GM21786 (cell line): ENCODE results near the gene PLEKHA1.

Source experiments
- ATAC-seq: cut with Tn5 transposase; IDR thresholded peaks from one replicate; pipeline ENCODE4 v1.9.1; 2021; ENCODE audit not compliant: unreplicated experiment

Gene PLEKHA1

DNA sequence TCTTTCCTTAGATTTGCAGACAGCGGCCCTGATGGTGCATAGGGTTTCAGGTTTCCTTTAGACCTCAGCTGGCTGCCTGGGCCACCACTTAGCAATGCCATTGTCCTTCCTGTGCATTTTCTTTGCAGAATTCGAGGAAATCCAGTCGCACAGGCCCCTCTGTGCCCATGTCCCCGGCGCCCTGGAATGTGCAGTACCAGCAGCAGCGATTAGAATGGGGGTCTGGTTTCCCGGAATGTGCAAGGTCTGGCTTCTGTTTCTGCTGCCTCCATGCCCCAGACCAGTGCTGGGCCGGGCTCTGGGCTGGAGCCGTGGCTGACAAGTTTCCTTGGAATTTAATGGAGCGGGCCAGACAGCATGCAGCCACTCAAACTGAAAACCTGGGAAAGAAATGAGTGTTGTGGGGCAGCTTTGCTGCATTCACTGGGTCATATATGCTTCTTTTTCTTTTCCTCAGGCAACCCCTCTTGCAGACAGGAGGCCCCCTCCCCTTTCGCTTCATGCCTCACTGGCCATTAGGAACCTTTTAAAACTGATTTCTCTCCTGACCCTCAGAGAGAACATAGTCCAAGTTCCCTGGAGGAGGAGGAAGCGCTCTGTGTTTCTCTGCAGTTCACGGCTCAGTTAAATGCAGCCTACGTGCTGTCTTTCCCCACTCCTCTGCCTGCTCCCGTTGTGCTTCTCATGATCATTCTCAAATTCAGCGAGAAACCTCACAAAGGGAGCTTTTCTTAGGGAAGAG lies 101.3 kb downstream of the PLEKHA1 start:
- no peak for ATAC-seq

DNA sequence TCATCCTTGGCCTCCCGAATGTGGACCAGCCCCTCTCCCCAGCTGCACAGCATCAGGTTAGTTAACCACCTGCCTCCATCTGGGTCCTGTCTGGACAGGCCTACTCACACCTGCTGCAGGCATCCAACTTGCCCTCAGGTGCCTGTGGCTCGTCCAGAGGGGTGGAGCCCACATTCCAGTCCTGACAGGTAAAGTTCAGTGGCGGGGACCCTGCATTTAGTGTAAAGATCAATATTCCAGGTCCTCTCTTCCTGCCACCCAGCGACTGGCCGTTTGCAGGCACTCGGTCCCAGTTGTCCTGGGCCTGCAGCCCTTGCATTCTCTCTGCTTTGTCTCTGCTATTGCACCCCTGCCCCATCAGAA lies 101.8 kb downstream of the PLEKHA1 start:
- ATAC-seq, result no peak

DNA sequence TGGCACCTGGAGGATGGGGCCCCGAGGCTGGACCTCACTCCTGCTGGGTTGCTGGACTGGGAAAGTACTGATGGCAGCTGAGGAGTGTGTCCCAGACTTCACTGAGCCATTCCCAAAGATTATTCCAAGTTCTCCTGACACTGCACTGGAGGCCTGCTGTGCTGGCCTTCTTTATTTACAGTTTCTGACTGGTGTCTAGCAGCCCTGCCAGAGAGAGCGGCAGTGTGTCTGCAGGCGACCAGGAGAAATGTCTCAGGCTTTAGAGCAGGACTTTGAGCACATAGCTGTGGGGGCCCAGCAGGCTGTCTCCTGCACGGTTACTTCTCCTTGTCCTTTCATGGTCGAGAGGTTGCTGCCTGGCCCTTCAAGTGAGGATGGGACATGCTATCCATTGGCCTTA lies 102.9 kb downstream of the PLEKHA1 start:
- no peak for ATAC-seq

DNA sequence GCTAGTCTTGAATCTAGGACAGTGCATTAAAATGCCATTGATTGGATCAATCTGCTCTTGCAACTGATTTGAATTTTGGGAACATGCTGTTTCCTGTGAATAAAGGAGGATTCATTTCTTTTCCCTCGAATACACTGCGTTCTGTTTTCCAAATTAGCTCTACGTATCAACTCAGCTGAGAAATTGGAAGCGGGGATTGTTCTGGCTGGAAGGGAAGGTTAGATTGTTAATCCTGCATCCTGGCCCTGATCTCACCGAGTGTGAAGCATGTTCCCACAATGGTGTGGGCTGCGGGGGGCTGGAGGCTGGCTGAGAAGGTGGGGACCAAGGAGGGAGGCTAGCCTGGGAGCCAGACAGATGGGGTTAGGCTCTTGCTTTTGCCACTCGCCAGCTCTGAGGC lies 104.5 kb downstream of the PLEKHA1 start:
- no peak for ATAC-seq

DNA sequence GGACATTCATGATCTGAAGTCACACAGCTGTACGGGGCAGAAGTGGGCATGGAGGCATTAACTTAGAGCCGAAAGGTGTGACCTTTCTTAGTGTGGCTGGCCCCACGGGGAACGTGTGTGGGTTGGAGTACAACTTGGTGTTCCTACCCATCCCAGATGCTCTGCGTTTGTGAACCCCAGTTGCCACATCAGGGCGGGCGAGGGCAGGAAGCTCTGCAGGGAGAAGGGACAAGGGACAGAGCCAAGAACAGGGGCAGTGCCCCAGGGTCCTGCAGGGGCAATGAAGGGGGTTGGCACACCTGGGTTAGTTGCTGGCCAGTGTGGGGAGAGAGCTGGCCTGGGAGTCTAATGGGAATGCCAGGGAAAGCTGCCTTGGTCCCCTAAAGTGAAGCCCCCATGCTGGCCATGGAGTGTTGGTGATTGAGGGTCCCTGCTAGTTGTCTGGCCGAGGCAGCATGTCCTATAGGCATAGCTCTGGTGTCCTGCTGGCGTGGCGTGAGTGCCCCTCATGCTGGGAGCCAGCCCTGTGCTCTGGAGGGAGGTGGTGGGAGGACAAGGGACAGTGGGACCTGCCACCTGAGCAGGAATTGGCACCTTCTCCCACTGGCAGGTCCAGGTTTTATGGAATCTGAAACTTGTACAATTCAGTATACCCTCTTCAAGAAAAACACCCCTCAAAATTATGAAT lies 105.8 kb downstream of the PLEKHA1 start:
- no peak for ATAC-seq

DNA sequence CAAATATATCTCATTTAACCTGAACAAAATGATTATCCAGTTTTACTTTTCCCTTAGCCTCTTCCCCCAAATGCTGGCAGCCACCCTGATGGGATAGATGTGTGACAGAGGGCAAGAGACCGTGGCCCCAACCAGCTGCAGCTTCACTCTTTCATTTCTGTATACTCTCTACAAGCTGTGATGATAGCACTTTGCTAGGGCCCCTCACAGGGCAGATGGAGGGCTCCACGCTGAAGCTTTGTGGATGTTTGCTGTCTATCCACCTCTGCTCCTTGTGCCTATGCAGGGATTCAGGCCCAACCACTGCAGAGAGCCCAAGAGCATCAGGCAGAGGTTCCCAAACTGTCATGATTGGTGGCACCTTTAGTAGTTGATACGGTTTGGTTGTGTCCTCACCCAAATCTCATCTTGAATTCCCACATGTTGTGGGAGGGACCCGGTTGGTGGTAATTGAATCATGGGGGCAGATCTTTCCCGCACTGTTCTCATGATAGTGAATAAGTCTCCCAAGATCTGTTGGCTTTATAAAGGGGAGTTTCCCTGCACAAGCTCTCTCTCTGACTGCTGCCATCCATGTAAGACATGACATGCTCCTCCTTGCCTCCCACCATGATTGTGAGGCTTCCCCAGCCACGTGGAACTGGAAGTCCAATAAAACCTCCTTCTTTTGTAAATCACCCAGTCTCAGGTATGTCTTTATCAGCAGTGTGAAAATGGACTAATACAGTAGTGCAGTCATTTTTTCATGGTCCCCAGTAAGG lies 107.0 kb downstream of the PLEKHA1 start:
- ATAC-seq, result no peak
